Activated CD8-positive, alpha-beta memory T cell treated with anti-CD3 and anti-CD28 coated beads for 4 hours (primary cell): ENCODE data around the gene RIN3.

Experiments
- DNase-seq, 2 donors: peaks; one replicate each; pipeline ENCODE4 v3.0.0-alpha.2; 2020; ENCODE audit warnings: low read depth in 2 of 2

The RIN3 gene

DNA sequence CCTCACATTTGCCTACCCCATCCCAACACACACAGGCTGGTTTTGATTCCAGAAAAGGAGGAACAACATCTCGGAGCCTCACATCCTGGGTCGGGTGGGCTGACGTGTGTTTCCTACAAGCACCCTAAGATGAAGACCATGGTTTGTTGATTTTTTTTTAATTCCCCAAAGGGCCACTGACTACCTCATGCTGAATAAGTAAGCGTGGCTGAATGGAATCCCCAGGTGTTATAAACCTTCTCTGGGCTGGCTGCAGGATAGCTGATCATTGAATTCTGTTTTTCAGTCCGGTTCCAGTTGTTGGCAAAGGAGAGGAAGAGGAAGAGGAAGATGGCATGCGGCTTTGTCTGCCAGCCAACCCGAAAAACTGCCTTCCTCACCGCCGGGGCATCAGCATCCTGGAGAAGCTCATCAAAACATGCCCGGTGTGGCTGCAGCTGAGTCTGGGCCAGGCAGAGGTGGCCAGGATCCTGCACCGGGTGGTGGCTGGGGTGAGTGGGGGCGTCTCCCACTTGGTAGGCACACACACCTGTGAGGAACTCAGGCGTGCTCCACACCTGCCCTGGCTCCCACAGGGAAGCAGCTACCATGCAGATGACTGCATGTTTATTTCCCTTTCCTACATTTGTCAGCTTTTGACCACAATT lies 42.0 kb downstream of the RIN3 start:
- no peak for DNase-seq

DNA sequence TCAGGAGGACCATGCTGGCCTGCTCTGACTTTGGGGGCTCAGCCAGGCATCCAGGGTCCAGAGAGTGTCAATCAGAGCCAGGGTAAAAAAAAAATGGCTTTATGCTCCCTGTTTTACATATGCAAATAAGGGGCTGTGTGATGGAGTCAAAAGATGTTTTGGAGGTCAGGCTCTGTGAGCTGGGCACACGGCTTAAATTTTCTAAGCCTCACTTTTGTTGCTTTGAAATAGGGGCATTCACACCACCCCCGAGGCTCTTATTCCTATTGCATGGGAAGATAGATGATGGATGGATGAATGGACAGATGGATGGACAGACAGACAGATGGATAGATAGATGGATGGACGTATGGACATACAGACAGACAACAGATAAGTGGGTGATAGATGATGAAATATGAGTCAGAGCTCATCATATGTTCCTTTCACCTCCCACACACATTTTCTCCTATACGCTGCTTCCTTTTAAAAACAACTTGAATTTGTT lies 42.7 kb downstream of the RIN3 start:
- no peak for DNase-seq

GRCh38 chr14:92556863-92557543 lies 43.4 kb downstream of the RIN3 start:
- no peak for DNase-seq

DNA sequence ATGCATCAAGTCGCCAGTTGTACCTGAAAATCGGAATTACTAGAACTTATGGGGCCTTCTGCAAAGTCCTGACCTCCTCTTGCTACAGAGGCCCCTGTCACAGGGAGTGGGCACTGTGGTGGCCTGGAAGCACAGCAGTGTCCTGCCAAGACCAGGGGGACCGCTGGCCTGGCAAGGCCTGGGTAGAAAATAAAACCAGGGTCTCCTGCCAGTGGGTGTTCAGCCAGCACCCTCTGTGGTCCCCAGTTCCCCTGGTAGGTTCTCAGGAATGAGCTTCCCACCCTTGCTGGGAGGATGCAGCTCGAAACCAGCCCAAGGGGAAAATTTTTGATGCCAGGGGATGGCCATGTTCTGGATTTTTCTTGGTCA lies 43.9 kb downstream of the RIN3 start:
- DNase-seq, result no peak

DNA sequence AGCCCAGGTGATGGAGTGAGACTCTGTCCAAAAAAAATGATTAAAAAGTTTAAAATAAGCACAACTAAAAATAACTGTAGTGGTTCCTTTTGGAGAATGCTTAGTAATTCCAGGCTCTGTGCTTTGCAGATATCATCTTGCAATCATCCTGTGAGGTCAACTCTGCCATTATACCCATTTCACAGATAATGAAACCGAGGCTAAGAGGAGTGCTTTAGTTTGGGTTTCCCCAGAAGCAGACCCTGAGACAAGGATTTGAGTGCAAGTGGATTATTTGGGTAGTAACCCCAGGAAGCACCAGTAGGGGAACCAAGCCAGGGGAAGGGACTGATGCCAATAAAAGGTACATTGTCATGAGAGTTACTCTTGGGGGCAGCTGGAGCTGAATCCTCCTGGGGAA lies 44.7 kb downstream of the RIN3 start:
- DNase-seq, result no peak

GRCh38 chr14:92559486-92559885 lies 45.9 kb downstream of the RIN3 start:
- no peak for DNase-seq

GRCh38 chr14:92560106-92560865 lies 46.7 kb downstream of the RIN3 start:
- DNase-seq, result peak; percentile 33 to 45

- no peak for DNase-seq
These were observed 48.4 kb downstream of the RIN3 start for GRCh38 chr14:92561906-92562479.

DNA sequence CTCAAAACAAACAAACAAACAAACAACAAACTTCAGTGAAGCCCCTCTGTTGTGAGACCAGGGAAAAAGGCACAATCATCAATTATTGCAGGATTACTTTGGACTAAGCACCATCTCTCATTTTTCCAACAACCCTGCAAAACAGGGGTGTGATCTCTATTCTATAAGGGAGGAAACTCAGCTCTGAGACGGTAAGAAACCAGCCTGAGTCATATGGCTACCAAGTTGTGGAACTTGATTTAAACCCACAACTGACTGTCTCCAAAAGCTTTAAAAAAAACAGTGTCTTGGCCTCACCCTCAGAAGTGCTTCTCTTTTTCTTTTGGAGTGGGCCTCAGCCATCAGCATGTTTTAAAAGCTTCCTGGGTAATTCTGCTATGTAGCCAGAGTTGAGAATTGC lies 49.8 kb downstream of the RIN3 start:
- DNase-seq, result no peak

DNA sequence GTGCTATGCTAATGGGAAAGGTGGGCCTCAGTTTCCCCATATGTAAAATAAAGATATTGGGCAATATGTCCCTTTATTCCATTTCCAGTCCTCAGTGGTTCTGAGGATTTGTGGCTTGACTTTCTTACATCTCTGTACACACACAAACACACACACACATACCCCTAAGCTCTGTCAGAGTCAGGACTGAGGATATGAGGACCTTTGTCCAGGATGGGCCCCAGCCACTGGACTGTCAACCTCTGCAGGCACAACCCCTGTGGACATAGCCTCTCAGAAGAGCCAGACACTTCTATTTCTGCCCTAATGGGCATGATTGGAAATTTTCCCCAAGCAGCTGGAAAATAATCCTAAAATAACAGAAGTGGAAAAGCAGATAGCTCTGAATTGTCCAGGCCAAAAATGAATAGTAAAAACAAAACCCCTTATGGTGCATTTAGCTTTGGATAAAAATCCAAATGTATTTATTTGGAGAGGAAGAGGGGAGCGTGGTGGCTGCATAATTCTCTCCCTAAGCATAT lies 50.2 kb downstream of the RIN3 start:
- no peak for DNase-seq

DNA sequence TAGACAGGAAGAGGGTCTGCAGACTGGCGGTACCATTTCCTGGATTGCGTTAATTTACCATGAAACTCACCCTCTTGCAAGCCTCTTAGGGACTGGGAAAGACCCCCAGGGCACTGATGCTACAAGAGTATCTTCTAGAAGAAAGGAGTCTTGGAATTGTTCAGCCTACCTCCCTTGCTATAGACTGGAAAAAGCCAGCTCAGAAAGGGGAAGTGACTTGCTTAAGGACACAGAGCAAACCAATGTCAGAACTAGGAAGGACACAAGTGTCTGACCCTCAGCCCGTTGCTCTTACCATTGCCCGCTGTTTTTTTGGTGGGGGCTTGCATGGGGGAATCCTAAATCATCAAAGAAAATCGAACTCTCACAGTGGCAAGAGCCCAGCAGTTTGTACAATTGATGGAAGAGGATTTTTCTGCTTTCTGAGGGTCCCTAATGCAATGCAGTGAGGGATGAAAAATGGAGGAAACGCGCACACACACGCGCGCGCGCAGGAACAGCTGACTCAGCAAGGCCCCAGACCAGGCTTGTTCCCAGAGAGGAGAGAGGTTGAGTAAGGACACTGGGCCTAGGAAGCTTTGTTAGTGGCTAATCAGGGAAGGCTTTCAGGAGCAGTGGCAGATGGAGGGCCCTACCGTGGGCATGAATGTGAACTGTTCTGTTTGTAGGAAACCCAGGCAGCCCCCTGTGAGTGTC lies 50.9 kb downstream of the RIN3 start:
- no peak for DNase-seq

DNA sequence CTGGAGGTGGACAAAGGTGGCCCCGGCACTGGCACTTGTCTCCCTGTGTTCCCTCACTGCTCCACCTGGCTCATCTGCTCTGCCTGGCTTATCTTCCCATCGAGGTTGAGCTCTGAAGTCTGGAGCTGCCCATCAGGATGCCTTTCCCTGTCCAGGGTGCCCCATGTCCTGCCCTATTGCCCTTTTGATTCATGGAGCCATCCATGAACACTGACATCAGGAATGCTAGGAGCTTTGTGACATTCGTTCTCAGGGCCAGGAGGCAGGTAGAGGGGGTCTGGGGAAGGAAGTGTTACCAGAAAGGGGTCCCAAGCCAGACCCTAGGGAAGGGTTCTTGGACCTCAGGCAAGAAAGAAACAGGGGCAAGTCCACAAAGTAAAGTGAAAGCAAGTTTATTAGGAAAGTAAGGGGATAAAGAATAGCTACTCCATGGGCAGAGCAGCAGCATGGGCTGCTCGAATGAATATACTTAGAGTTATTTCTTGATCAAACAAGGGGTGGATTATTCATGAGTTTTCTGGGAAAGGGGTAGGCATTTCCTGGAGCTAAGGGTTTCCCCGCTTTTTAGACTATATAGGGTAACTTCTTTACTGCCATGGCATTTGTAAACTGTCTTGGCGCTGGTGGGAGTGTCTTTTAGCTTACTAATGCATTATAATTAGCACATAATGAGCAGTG lies 51.6 kb downstream of the RIN3 start:
- DNase-seq, result no peak

GRCh38 chr14:92565718-92566115 lies 52.1 kb downstream of the RIN3 start:
- DNase-seq, result no peak

DNA sequence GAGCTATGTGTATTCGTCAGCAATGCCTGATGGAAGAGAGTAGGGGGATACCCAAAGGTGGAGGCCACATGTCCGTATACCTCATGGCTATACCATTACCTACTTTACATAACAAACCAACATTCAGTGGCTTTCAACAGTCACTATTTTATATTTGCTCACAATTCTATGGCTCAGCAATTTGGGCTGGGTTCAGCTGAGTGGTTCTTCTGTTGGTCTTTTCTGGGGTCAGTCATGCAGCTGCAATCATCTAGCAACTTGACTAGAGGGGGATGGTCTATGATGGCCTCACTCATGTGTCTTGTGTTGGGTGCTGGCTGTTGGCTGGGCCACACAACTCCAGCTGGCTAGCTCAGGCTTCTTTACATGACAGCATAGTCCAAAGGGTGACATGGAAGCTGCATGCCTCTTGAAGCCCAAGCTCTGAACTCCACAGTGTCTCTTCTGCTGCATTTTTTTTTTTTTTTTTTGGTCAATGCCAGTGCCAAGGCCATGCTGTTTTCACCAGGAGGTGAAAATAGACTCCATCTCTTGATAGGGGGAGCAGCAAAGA lies 53.7 kb downstream of the RIN3 start:
- DNase-seq, result no peak

DNA sequence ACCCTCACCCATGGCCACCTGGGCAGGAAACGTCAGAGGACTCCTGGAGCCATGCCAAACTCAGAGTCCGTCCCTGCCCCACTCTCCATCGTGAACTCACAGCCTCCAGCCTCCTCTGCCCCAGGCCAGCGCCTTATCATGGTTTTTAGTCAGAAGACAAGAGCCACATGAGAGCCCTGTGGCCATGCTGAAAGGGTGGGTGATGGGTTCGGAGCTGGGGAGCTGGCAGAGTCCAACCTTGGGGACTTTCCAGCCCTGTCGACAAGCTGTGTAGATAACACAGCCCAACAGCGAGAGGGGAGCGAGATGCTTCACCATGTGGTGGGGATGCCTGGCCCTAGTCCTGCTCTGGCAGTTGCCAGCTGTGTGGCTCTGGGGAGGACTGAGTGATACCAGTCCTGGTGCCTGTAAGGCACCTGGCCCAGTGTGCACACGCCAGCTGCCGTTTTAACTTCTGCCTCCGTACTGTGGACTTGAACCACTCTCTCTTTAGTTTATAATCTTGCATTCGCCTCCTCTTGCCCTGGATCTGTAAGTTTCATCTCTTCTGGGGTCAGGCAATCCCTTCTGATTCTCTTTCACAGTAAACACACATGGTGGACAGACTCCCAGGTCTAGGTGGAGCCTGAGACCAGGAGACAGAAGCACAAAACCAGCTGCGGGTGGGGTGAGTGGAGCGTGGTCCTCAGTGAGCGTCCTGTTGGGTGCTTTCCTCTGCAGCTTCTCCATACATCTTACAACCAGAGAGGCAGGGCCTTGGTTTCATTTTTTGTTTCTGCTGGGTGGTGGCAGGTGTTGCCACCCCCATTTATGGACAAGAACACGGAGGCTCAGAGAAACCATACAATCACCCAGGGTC lies 55.3 kb downstream of the RIN3 start:
- DNase-seq, result peak; percentile 28 to 50

DNA sequence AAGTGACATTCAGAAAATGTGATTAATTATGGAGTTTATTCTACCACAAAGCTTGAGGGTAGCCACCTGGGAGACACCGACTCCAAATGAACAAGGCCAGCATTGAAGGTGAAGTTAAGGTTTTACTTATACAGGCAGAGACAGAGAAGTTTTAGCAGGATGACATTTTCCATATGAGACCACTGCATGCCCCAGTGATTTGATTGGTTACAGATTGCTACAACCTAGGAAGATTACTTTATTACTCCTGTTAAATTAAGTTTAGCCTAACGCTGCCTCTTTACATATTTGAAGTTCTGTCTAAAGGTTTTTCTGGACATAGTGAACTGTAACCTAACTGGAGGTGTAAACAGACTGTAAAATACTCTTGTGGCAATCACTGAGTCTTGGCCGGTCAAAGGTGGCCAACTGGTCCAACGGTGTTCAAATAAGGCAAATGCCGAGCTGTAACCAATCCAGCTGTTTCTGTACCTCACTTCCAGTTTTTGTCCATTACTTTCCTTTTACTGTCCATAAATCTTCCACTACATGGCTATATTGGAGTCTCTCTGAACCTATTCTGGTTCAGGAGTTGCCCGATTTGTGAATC lies 57.2 kb downstream of the RIN3 start:
- DNase-seq, result no peak

DNA sequence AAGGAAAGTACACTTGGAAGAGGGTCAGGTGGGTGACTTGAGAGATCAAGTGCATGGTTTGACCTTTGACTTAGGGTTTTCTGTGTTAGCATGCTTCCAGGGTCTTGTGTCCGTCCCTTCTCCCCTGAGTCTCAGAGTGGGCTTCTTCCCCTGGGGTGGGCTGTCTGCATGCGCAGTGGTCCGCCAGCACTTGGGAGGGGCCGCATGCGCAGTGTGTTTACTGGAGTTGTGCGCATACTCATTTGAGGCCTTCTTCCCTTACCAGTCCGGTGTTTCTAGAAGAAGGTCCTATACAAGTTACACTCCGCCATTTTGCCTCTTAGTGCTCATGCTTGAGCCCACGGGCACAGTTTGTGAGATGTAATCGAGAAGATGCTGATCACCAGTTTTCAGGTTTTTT lies 58.5 kb downstream of the RIN3 start:
- no peak for DNase-seq

DNA sequence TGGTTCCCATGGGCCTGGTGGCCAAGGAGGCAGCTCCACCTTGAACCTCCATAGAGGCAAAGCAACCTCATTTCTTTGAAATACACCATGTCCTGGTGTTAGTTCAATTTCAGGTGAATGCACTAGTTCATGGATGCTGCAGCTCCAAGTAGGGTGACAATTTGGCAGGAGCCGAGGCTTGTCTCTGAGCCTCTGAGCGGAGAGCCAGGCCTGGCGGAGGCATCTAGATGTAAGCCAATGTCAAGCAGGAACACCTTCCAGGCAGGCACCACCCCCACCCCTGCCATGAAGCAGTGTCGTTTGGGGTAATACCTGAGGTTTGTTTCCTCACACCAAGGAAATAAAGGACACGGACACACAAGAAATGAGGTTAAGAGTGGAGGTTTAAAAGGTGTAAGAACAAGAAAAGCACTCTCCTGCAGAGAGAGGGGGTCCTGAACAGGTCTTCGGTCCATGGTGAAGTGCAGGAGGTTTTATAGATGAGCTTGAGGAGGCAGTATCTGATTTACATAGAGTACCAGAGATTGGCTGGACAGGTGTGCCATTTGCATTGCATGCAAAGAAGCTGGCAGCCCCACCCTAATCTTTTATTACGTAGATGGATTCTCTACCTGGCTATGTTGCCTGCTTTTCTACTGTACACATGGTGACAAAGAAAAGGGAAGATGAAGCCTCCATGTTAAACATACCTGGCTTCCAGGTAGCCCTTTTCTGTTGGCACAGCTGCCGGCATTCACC lies 60.3 kb downstream of the RIN3 start:
- DNase-seq, result no peak
